ENCODE results near the gene ZCCHC4.

- TF ChIP-seq CTCF (IDR thresholded peaks at IDR 0.05) (no peak), EP300 (IDR thresholded peaks at IDR 0.05) (no peak), POLR2A (IDR thresholded peaks at IDR 0.05) (no peak)
Observed at GRCh38 chr4:25402521-25402920, 89.9 kb downstream of the ZCCHC4 start.
